Endodermal cell (in vitro differentiated cells): ENCODE data around the gene GLDN. TPM values are rescaled to one million over a fixed set of nuclear protein-coding genes. Genes with fewer than 3 reads are reported as not detected.
A peak's percentile ranks its signal among the peaks of the same experiment; 100 is the strongest.

Experiments used
- DNase-seq: peaks from one replicate; pipeline ENCODE4 v3.0.0-alpha.2; 2017
- H3K27ac ChIP-seq: 2 replicates; pipeline ENCODE4 v1.5.1; 2013; ENCODE audit warnings: mild to moderate bottlenecking, low read depth, low read length, moderate library complexity
- H3K27me3 ChIP-seq: 2 replicates; pipeline ENCODE4 v1.6.1; 2013; ENCODE audit warnings: mild to moderate bottlenecking, low read length, moderate library complexity; ENCODE audit not compliant: insufficient read depth, control insufficient read depth, poor library complexity, severe bottlenecking
- H3K36me3 ChIP-seq: 2 replicates; pipeline ENCODE4 v1.7.0; 2013; ENCODE audit warnings: mild to moderate bottlenecking, low read length, moderate library complexity; ENCODE audit not compliant: control insufficient read depth, insufficient read depth
- H3K4me1 ChIP-seq: one replicate; pipeline ENCODE4 v1.7.0; 2013; ENCODE audit warnings: low read length; ENCODE audit not compliant: control insufficient read depth, insufficient read depth
- H3K4me3 ChIP-seq: 2 replicates; pipeline ENCODE4 v1.5.1; 2013; ENCODE audit warnings: mild to moderate bottlenecking, low read length, moderate library complexity
- H3K9ac ChIP-seq: 2 replicates; pipeline ENCODE4 v1.6.1; 2013; ENCODE audit warnings: mild to moderate bottlenecking, low read length, moderate library complexity; ENCODE audit not compliant: poor library complexity, severe bottlenecking; ENCODE audit errors: extremely low read depth
- H3K9me3 ChIP-seq: 2 replicates; pipeline ENCODE4 v1.6.1; 2013; ENCODE audit warnings: mild to moderate bottlenecking, low read length, moderate library complexity; ENCODE audit not compliant: control insufficient read depth
- H3K27ac Mint-ChIP-seq: 2 replicates; pipeline ENCODE4 v1.8.0; 2020; ENCODE audit warnings: mixed read lengths
- H3K27me3 Mint-ChIP-seq: 2 replicates; pipeline ENCODE4 v1.8.0; 2021; ENCODE audit warnings: mild to moderate bottlenecking, mixed read lengths; ENCODE audit not compliant: insufficient read depth
- H3K36me3 Mint-ChIP-seq: 2 replicates; pipeline ENCODE4 v1.8.0; 2020; ENCODE audit warnings: low read depth, mixed read lengths
- H3K4me1 Mint-ChIP-seq: 2 replicates; pipeline ENCODE4 v1.8.0; 2020; ENCODE audit warnings: mixed read lengths
- H3K4me3 Mint-ChIP-seq: 2 replicates; pipeline ENCODE4 v1.8.0; 2020; ENCODE audit warnings: mild to moderate bottlenecking, moderate library complexity, mixed read lengths
- H3K9me3 Mint-ChIP-seq: 2 replicates; pipeline ENCODE4 v1.8.0; 2020; ENCODE audit warnings: mild to moderate bottlenecking, mixed read lengths
- WGBS, 2 experiments: methylation state at CpG; one replicate each; pipeline versions ENCODE4 v1.1.5 to v1.1.7; 2013; ENCODE audit warnings: missing lambda C conversion rate in 2 of 2, mixed read lengths in 1 of 2; ENCODE audit not compliant: insufficient coverage in 1 of 2, insufficient read length in 1 of 2; 5-methylcytosine and 5-hydroxymethylcytosine counted together
- total RNA-seq, 2 donors: library from RNA; stranded (reverse); fragmentation: NEBNext Ultra II Directional in 1 of 2; extraction: Animal tissue kit (Norgen Biotek cat#: 25700) in 1 of 2; gene quantifications; 2 replicates in 1 of 2; 3 replicates in 1 of 2; pipeline ENCODE4 v1.2.1, GENCODE V29; 2021
- TF ChIP-seq, protein P1 (sequence below): fragments of 200-600 bp; sonication (generic); conservative IDR thresholded peaks from 2 replicates; pipeline ENCODE4 v1.5.0; 2021; ENCODE audit warnings: antibody characterized with exemption, mild to moderate bottlenecking

The GLDN gene
- total RNA-seq, 2 donors from 2014 or later = 0.62 to 1.7 TPM

DNA sequence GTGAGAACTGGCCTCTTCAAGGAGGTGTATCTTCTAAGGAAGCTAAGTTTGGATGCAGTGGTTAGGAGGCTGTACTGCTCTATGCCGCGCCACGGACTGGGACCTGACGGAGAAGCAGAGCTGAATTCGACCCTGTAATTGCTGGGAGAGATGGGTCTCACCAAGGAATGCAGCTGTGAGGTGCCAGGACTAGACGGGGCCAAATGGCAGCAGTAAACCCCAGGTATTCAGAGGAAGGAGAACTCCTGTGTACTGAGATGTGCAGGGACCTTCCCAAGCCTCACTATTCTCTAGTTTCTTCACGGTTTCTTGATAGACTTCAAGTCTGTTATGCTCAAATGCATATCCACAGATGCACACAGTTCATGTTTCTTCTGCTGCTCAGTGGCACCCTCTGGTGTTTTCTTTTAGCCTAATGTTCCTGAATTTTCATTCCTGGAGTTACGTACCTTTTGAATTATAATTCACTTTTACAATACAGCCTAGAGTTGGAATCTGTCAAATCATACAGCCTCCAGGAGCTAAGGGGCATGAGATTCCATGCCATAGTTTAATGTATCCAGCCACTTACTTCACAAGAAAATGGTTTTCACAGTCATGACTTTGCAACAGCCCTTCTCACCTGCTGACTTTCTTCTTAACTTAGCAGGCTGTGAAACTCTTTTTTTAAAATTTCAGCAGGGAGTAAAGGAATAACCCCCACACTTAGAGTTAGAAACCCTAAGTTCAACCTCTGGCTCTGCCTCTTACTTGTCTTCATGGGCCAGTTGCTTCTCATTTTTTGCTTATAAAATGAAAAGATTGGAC lies 61.8 kb downstream of the GLDN start:
- no peaks in the 10 kb centered on the region for H3K9me3 ChIP-seq
- Mint-ChIP-seq H3K27ac (no peak overlapping the region), H3K36me3 (no peaks in the 10 kb centered on the region), H3K9me3 (no peaks in the 10 kb centered on the region), H3K27me3 (peaks cover 57% of the 10 kb centered on the region), H3K4me3 (no peak overlapping the region), H3K4me1 (peaks cover 11% of the 10 kb centered on the region)
- no peak overlapping the region for H3K27ac ChIP-seq
- TF ChIP-seq, protein P1, sequence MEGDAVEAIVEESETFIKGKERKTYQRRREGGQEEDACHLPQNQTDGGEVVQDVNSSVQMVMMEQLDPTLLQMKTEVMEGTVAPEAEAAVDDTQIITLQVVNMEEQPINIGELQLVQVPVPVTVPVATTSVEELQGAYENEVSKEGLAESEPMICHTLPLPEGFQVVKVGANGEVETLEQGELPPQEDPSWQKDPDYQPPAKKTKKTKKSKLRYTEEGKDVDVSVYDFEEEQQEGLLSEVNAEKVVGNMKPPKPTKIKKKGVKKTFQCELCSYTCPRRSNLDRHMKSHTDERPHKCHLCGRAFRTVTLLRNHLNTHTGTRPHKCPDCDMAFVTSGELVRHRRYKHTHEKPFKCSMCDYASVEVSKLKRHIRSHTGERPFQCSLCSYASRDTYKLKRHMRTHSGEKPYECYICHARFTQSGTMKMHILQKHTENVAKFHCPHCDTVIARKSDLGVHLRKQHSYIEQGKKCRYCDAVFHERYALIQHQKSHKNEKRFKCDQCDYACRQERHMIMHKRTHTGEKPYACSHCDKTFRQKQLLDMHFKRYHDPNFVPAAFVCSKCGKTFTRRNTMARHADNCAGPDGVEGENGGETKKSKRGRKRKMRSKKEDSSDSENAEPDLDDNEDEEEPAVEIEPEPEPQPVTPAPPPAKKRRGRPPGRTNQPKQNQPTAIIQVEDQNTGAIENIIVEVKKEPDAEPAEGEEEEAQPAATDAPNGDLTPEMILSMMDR = peak; percentile 75
- no peak overlapping the region for H3K9ac ChIP-seq
- 83 to 85% methylated on average over 7 to 8 of the region's 8 CpGs for WGBS, 2 experiments
- DNase-seq = peak; percentile 54
- peaks cover 69% of the 10 kb centered on the region for H3K27me3 ChIP-seq
- H3K4me3 ChIP-seq = no peak overlapping the region
- H3K36me3 ChIP-seq = no peaks in the 10 kb centered on the region
- peaks cover 8% of the 10 kb centered on the region for H3K4me1 ChIP-seq

DNA sequence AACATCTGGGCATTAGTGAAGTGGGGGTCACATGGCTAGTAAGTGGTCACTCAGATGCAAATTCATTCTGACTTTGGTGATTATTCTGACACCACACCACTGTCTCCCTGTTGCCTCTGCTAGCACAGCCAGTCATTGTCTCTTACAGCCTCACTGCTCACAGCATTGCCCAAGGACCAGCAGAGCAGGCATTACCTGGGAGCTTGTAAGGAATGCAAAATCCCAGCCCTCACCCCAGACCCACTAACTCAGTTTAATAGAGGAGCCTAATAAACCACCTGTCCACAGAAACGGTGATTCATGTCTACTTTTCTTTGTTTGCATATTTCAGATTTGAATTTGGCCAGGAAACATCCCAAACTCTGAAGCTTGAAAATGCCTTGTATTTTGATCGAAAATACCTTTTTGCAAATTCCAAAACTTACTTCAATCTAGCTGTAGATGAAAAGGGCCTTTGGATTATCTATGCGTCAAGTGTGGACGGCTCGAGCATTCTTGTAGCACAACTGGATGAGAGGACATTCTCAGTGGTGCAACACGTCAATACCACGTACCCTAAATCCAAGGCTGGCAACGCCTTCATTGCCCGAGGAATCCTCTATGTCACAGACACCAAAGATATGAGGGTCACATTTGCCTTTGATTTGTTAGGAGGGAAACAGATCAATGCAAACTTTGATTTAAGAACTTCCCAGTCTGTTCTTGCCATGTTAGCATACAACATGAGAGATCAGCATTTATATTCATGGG lies 62.7 kb downstream of the GLDN start:
- Mint-ChIP-seq H3K9me3 (no peaks in the 10 kb centered on the region), H3K27me3 (peaks cover 58% of the 10 kb centered on the region), H3K4me3 (no peak overlapping the region), H3K27ac (no peak overlapping the region), H3K36me3 (no peaks in the 10 kb centered on the region), H3K4me1 (peaks cover 11% of the 10 kb centered on the region)
- H3K27ac ChIP-seq = no peak overlapping the region
- DNase-seq = peak; percentile 51
- TF ChIP-seq, protein P1 = no peak
- no peak overlapping the region for H3K4me3 ChIP-seq
- H3K36me3 ChIP-seq = no peaks in the 10 kb centered on the region
- no peak overlapping the region for H3K9ac ChIP-seq
- H3K4me1 ChIP-seq = peaks cover 7% of the 10 kb centered on the region
- peaks cover 75% of the 10 kb centered on the region for H3K27me3 ChIP-seq
- WGBS, 2 experiments = 93 to 94% methylated on average over 9 of the region's 9 CpGs
- H3K9me3 ChIP-seq = no peaks in the 10 kb centered on the region

DNA sequence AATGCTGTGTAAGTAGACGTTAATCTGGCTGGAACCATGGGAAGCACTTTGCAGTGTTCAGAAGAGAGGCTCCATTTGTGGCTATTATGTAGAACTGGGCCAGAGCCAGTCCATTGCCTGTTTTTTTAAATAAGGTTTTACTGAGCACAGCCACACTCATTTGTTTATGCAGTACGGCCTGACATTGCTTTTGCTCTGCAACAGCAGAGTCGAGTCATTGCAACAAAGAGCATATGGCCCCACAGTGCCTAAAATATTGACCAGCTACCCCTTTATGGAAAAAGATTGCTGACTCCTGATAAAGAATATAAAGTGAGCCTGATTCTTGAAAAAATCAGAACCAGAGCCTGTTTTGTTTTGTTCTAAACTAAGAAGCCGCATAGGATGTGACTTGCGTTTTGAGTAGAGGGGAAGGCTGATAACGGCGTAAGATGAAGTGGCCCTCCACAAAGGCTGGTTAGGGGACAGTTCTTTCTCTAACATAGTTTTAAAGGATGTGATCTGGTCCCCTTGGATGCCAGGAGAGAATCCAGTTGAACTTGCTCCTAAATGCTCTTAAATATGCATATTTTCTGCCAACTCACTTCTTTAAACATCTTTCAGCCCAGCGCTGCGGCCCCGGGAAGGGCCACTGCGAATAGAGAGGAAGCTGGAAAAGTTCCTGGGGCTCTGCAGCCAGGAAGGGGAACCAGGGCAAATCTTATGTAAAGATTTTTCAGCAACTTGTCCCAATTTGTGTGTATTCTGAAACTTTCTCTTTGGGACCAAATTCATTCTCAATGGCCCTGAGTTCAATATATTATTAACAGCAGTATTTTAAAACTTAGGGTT lies 64.5 kb downstream of the GLDN start:
- Histone ChIP-seq H3K4me3 (no peak overlapping the region), H3K9me3 (no peaks in the 10 kb centered on the region), H3K27me3 (peaks cover 81% of the 10 kb centered on the region), H3K9ac (no peak overlapping the region), H3K27ac (no peak overlapping the region), H3K36me3 (no peaks in the 10 kb centered on the region), H3K4me1 (no peaks in the 10 kb centered on the region)
- WGBS, 2 experiments = 87 to 97% methylated on average over 10 to 11 of the region's 11 CpGs
- DNase-seq = peak; percentile 40
- H3K9me3 Mint-ChIP-seq = no peaks in the 10 kb centered on the region
- no peak overlapping the region for H3K4me3 Mint-ChIP-seq
- no peak overlapping the region for H3K27ac Mint-ChIP-seq
- H3K4me1 Mint-ChIP-seq = peaks cover 6% of the 10 kb centered on the region
- TF ChIP-seq, protein P1 = no peak
- H3K36me3 Mint-ChIP-seq = no peaks in the 10 kb centered on the region
- peaks cover 58% of the 10 kb centered on the region for H3K27me3 Mint-ChIP-seq
